HepG2 (cell line): ENCODE measurements around the gene ENTPD6. TPM values are rescaled to one million over a fixed set of nuclear protein-coding genes. Genes with fewer than 3 reads are reported as not detected.

Experiments used
- AKAP8 ChIP-seq: sonication (generic); formaldehyde crosslinking; IDR thresholded peaks from 2 replicates; pipeline ENCODE4 v1.5.1; 2020; ENCODE audit warnings: mild to moderate bottlenecking, missing genetic modification reagents
- ERF ChIP-seq: IDR thresholded peaks from 2 replicates; pipeline ENCODE4 v1.6.1; 2018; ENCODE audit warnings: missing biosample characterization, missing genetic modification reagents
- FOXP1 ChIP-seq, 2 experiments: fragments of 450-650 bp in 1 of 2; IDR thresholded peaks; 2 replicates each; pipeline ENCODE4 v1.6.1; 2017 to 2018; ENCODE audit warnings: antibody characterized with exemption in 1 of 2
- NONO ChIP-seq, 2 experiments: fragments of 450-650 bp in 1 of 2; sonication (generic) in 1 of 2; formaldehyde crosslinking in 1 of 2; IDR thresholded peaks in 1 of 2; conservative IDR thresholded peaks in 1 of 2; 2 replicates each; pipeline versions ENCODE4 v1.6.1 to v1.8.0; 2017 to 2022; ENCODE audit warnings: mild to moderate bottlenecking in 1 of 2, missing genetic modification reagents in 1 of 2, moderate library complexity in 1 of 2
- RAD21 ChIP-seq: fragments of 450-650 bp; formaldehyde crosslinking; IDR thresholded peaks from 2 replicates; pipeline ENCODE4 v1.5.0; 2020; ENCODE audit warnings: mild to moderate bottlenecking
- RARG ChIP-seq: sonication (generic); formaldehyde crosslinking; IDR thresholded peaks from 2 replicates; pipeline ENCODE4 v1.4.0; 2020; ENCODE audit warnings: low read depth, mild to moderate bottlenecking, missing genetic modification reagents
- SALL1 ChIP-seq: sonication (generic); formaldehyde crosslinking; IDR thresholded peaks from 2 replicates; pipeline ENCODE4 v1.8.0; 2022; ENCODE audit warnings: mild to moderate bottlenecking, missing genetic modification reagents
- SSRP1 ChIP-seq: IDR thresholded peaks from 2 replicates; pipeline ENCODE4 v1.6.1; 2016; ENCODE audit warnings: control low read depth
- TSC22D2 ChIP-seq: sonication (generic); formaldehyde crosslinking; IDR thresholded peaks from 2 replicates; pipeline ENCODE4 v1.5.1; 2020; ENCODE audit warnings: missing genetic modification reagents, mild to moderate bottlenecking, borderline replicate concordance
- YY1 ChIP-seq: IDR thresholded peaks from 2 replicates; pipeline ENCODE4 v1.6.1; 2011; ENCODE audit warnings: low read length, low read depth, moderate library complexity, mild to moderate bottlenecking; ENCODE audit not compliant: insufficient read depth, insufficient replicate concordance
- ZBTB20 ChIP-seq: sonication (generic); formaldehyde crosslinking; IDR thresholded peaks from 2 replicates; pipeline ENCODE4 v1.8.1; 2023; ENCODE audit warnings: missing genetic modification reagents, low read depth, mild to moderate bottlenecking, borderline replicate concordance
- ZBTB3 ChIP-seq: sonication (generic); formaldehyde crosslinking; IDR thresholded peaks from 2 replicates; pipeline ENCODE4 v1.4.0; 2020; ENCODE audit warnings: low read depth, mild to moderate bottlenecking, moderate library complexity, missing genetic modification reagents, borderline replicate concordance
- ZBTB42 ChIP-seq: sonication (generic); formaldehyde crosslinking; IDR thresholded peaks from 2 replicates; pipeline ENCODE4 v1.5.0; 2020; ENCODE audit warnings: mild to moderate bottlenecking, missing genetic modification reagents
- ZNF143 ChIP-seq: sonication (generic); formaldehyde crosslinking; IDR thresholded peaks from 2 replicates; pipeline ENCODE4 v1.4.0; 2020; ENCODE audit warnings: missing genetic modification reagents
- ZNF546 ChIP-seq: sonication (generic); formaldehyde crosslinking; conservative IDR thresholded peaks from 2 replicates; pipeline ENCODE4 v1.8.1; 2023; ENCODE audit warnings: mild to moderate bottlenecking, missing genetic modification reagents
- ZNF75D ChIP-seq: sonication (generic); formaldehyde crosslinking; IDR thresholded peaks from 2 replicates; pipeline ENCODE4 v1.8.1; 2023; ENCODE audit warnings: missing genetic modification reagents, mild to moderate bottlenecking, borderline replicate concordance
- ZXDC ChIP-seq: sonication (generic); formaldehyde crosslinking; IDR thresholded peaks from 2 replicates; pipeline ENCODE4 v1.5.0; 2020; ENCODE audit warnings: mild to moderate bottlenecking, missing genetic modification reagents
- polyA plus RNA-seq, 8 experiments: library from polyadenylated mRNA; depleted of rRNA in 3 of 8; stranded (reverse) in 7 of 8; unstranded in 1 of 8; fragments of >200 nt; fragmentation: Illumina TruSeq in 4 of 8; extraction: Trizol in 4 of 8; gene quantifications; 2 replicates each; pipeline versions ENCODE4 v1.2.1 to v1.2.3, GENCODE V29; 2011 to 2016; ENCODE audit warnings: low read depth in 4 of 8, missing spikeins in 1 of 8, mixed read lengths in 1 of 8; ENCODE audit not compliant: insufficient read depth in 1 of 8
- total RNA-seq, 5 experiments: library from RNA; depleted of rRNA; stranded (reverse); fragments of >200 nt; fragmentation: Illumina TruSeq; extraction: Trizol; gene quantifications; 2 replicates each; pipeline ENCODE4 v1.2.3, GENCODE V29; 2016; ENCODE audit warnings: low read depth in 1 of 5
- TF ChIP-seq, protein P1 (sequence below): sonication (generic); formaldehyde crosslinking; IDR thresholded peaks from 2 replicates; pipeline ENCODE4 v1.4.0; 2020; ENCODE audit warnings: missing genetic modification reagents
- TF ChIP-seq, protein P2 (sequence below): IDR thresholded peaks from 2 replicates; pipeline ENCODE4 v1.4.0; 2020; ENCODE audit warnings: mild to moderate bottlenecking, missing genetic modification reagents
- TF ChIP-seq, protein P3 (sequence below): IDR thresholded peaks from 2 replicates; pipeline ENCODE4 v1.6.1; 2016; ENCODE audit warnings: missing compliant biosample characterization, missing genetic modification reagents, borderline replicate concordance

ENTPD6 gene
- total and polyA plus RNA-seq, 2 of the 13 experiments (the other 11 are each of a cell fraction or from before 2014, with no cell fraction given): 164 to 172 TPM

GRCh38 chr20:25223179-25223661 is 27.7 kb downstream of the ENTPD6 start (continued):
- TF ChIP-seq ZXDC (CRISPR knock-in tag) (no peak; the same call in 1 of the 2 replicates), RAD21 (peak; percentile 60; the same call in 1 of the 2 replicates), RARG (no peak), SSRP1 (CRISPR knock-in tag) (0 out of 2 replicates have a peak, but pooled peaks have one; percentile 10), YY1 (no peak), SALL1 (CRISPR knock-in tag) (no peak), ZBTB3 (CRISPR knock-in tag) (no peak), ZNF546 (CRISPR knock-in tag) (no peak), NONO (IDR thresholded peaks at IDR 0.05) (no peak), NONO (CRISPR knock-in tag; conservative IDR thresholded peaks at IDR 0.05) (peak; percentile 54; the same call in 1 of the 2 replicates), ERF (CRISPR knock-in tag) (no peak; the same call in 1 of the 2 replicates), TSC22D2 (0 out of 2 replicates have a peak, but pooled peaks have one; percentile 32), ZBTB42 (CRISPR knock-in tag) (no peak), ZBTB20 (CRISPR knock-in tag) (no peak), ZNF143 (CRISPR knock-in tag) (no peak), FOXP1 (IDR thresholded peaks at IDR 0.05) (no peak), FOXP1 (CRISPR knock-in tag; IDR thresholded peaks at IDR 0.05) (no peak), AKAP8 (CRISPR knock-in tag) (no peak), ZNF75D (CRISPR knock-in tag) (no peak)
- TF ChIP-seq, protein P1, sequence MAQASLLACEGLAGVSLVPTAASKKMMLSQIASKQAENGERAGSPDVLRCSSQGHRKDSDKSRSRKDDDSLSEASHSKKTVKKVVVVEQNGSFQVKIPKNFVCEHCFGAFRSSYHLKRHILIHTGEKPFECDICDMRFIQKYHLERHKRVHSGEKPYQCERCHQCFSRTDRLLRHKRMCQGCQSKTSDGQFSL (CRISPR knock-in tag): 0 out of 2 replicates have a peak, but pooled peaks have one; percentile 32
- TF ChIP-seq, protein P2, sequence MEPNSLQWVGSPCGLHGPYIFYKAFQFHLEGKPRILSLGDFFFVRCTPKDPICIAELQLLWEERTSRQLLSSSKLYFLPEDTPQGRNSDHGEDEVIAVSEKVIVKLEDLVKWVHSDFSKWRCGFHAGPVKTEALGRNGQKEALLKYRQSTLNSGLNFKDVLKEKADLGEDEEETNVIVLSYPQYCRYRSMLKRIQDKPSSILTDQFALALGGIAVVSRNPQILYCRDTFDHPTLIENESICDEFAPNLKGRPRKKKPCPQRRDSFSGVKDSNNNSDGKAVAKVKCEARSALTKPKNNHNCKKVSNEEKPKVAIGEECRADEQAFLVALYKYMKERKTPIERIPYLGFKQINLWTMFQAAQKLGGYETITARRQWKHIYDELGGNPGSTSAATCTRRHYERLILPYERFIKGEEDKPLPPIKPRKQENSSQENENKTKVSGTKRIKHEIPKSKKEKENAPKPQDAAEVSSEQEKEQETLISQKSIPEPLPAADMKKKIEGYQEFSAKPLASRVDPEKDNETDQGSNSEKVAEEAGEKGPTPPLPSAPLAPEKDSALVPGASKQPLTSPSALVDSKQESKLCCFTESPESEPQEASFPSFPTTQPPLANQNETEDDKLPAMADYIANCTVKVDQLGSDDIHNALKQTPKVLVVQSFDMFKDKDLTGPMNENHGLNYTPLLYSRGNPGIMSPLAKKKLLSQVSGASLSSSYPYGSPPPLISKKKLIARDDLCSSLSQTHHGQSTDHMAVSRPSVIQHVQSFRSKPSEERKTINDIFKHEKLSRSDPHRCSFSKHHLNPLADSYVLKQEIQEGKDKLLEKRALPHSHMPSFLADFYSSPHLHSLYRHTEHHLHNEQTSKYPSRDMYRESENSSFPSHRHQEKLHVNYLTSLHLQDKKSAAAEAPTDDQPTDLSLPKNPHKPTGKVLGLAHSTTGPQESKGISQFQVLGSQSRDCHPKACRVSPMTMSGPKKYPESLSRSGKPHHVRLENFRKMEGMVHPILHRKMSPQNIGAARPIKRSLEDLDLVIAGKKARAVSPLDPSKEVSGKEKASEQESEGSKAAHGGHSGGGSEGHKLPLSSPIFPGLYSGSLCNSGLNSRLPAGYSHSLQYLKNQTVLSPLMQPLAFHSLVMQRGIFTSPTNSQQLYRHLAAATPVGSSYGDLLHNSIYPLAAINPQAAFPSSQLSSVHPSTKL: 0 out of 2 replicates have a peak, but pooled peaks have one; percentile 42
- TF ChIP-seq, protein P3, sequence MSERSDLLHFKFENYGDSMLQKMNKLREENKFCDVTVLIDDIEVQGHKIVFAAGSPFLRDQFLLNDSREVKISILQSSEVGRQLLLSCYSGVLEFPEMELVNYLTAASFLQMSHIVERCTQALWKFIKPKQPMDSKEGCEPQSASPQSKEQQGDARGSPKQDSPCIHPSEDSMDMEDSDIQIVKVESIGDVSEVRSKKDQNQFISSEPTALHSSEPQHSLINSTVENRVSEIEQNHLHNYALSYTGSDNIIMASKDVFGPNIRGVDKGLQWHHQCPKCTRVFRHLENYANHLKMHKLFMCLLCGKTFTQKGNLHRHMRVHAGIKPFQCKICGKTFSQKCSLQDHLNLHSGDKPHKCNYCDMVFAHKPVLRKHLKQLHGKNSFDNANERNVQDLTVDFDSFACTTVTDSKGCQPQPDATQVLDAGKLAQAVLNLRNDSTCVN: no peak
